GM19099 (cell line): ENCODE data around the gene STAB2.

Source experiments
- POLR2A ChIP-seq: IDR thresholded peaks from 3 replicates; pipeline ENCODE4 v1.6.1; 2011; ENCODE audit warnings: low read depth; ENCODE audit not compliant: insufficient read length; ENCODE audit errors: extremely low read depth

STAB2 gene

GRCh38 chr12:103586791-103587370, at the start of gene STAB2:
TSS of gene STAB2 (plus strand) at chr12:103587273. CDS start at chr12:103587477, 204 bp downstream.
- no peak for TF ChIP-seq POLR2A

GRCh38 chr12:103538397-103538796, 48.7 kb upstream of the STAB2 start:
- no peak for TF ChIP-seq POLR2A

GRCh38 chr12:103540319-103540718, 46.8 kb upstream of the STAB2 start:
- no peak for TF ChIP-seq POLR2A

GRCh38 chr12:103542078-103542477, 45.0 kb upstream of the STAB2 start:
- no peak for TF ChIP-seq POLR2A

GRCh38 chr12:103546959-103547358, 40.1 kb upstream of the STAB2 start:
- TF ChIP-seq POLR2A: no peak

- TF ChIP-seq POLR2A: no peak
These were observed 39.7 kb upstream of the STAB2 start for GRCh38 chr12:103547376-103547775.

GRCh38 chr12:103547929-103548328, 39.1 kb upstream of the STAB2 start:
- TF ChIP-seq POLR2A: no peak

- TF ChIP-seq POLR2A: no peak
These were observed 38.2 kb upstream of the STAB2 start for GRCh38 chr12:103548622-103549601.

- no peak for TF ChIP-seq POLR2A
These were observed 30.0 kb upstream of the STAB2 start for GRCh38 chr12:103556890-103557627.

GRCh38 chr12:103557628-103558010, 29.5 kb upstream of the STAB2 start:
- no peak for TF ChIP-seq POLR2A

- no peak for TF ChIP-seq POLR2A
These were observed 28.2 kb upstream of the STAB2 start for GRCh38 chr12:103558879-103559278.

- TF ChIP-seq POLR2A: no peak
These were observed 26.4 kb upstream of the STAB2 start for GRCh38 chr12:103560604-103561101.

GRCh38 chr12:103561174-103561573, 25.9 kb upstream of the STAB2 start:
- TF ChIP-seq POLR2A: no peak

- TF ChIP-seq POLR2A: no peak
These were observed 20.7 kb upstream of the STAB2 start for GRCh38 chr12:103566398-103566797.

GRCh38 chr12:103569278-103569677, 17.8 kb upstream of the STAB2 start:
- no peak for TF ChIP-seq POLR2A

GRCh38 chr12:103571286-103571685, 15.8 kb upstream of the STAB2 start:
- no peak for TF ChIP-seq POLR2A
